A549 (cell line): ENCODE measurements around the gene HOGA1.

Experiments used
- BHLHE40 ChIP-seq: IDR thresholded peaks from 2 replicates; pipeline ENCODE4 v1.6.1; 2012; ENCODE audit warnings: low read depth, low read length, inconsistent platforms
- CEBPB ChIP-seq, 2 experiments: fragments of >200 bp in 1 of 2; sonication (Bioruptor Twin) in 1 of 2; formaldehyde crosslinking in 1 of 2; IDR thresholded peaks; 2 replicates each; pipeline ENCODE4 v1.6.1; 2012 to 2016
- CTCF ChIP-seq: fragments of >200 bp; sonication (Bioruptor Twin); formaldehyde crosslinking; IDR thresholded peaks from 3 replicates; pipeline ENCODE4 v1.5.1; 2016
- EP300 ChIP-seq, 2 experiments: fragments of >200 bp; sonication (Bioruptor Twin); formaldehyde crosslinking; IDR thresholded peaks; 2 replicates in 1 of 2; 3 replicates in 1 of 2; pipeline ENCODE4 v1.6.1; 2016 to 2017
- FOSL2 ChIP-seq, 2 experiments: fragments of 450-650 bp in 1 of 2; fragments of >200 bp in 1 of 2; sonication (Bioruptor Twin) in 1 of 2; formaldehyde crosslinking; IDR thresholded peaks; 2 replicates each; pipeline versions ENCODE4 v1.5.0 to v1.6.1; 2016 to 2020; ENCODE audit warnings: mild to moderate bottlenecking in 1 of 2, moderate library complexity in 1 of 2
- HDAC2 ChIP-seq: fragments of 200-600 bp; sonication (generic); IDR thresholded peaks from 2 replicates; pipeline ENCODE4 v1.6.1; 2016
- HOXA7 ChIP-seq: fragments of 250-450 bp; sonication (Bioruptor Pico); IDR thresholded peaks from 2 replicates; pipeline ENCODE4 v1.5.0; 2020; ENCODE audit warnings: mild to moderate bottlenecking, moderate library complexity
- MAFK ChIP-seq: fragments of 450-650 bp; IDR thresholded peaks from 2 replicates; pipeline ENCODE4 v1.6.1; 2014; ENCODE audit not compliant: partially characterized antibody
- MAX ChIP-seq: IDR thresholded peaks from 2 replicates; pipeline ENCODE4 v1.6.1; 2012
- MYC ChIP-seq: IDR thresholded peaks from 2 replicates; pipeline ENCODE4 v1.6.1; 2012; ENCODE audit warnings: mild to moderate bottlenecking, inconsistent platforms, low read length, improper control_type of control experiment, borderline replicate concordance
- NFE2L2 ChIP-seq: fragments of 150-350 bp; conservative IDR thresholded peaks from 2 replicates; pipeline ENCODE4 v1.6.1; 2014; ENCODE audit warnings: low read length
- TP53 ChIP-seq: fragments of 250-450 bp; sonication (Bioruptor Pico); IDR thresholded peaks from 2 replicates; pipeline ENCODE4 v1.5.0; 2021; ENCODE audit warnings: mild to moderate bottlenecking, moderate library complexity
- ZC3H11A ChIP-seq: fragments of 450-650 bp; IDR thresholded peaks from 2 replicates; pipeline ENCODE4 v1.6.1; 2014; ENCODE audit warnings: antibody characterized with exemption, mild to moderate bottlenecking

- TF ChIP-seq CTCF (no peak), BHLHE40 (no peak), HDAC2 (no peak), HOXA7 (CRISPR knock-in tag) (no peak), FOSL2 (IDR thresholded peaks at IDR 0.05) (no peak), FOSL2 (CRISPR knock-in tag; IDR thresholded peaks at IDR 0.05) (no peak), TP53 (CRISPR knock-in tag) (no peak), MAX (no peak), EP300 (IDR thresholded peaks at IDR 0.05) (no peak), MYC (no peak), ZC3H11A (no peak), MAFK (no peak), CEBPB (IDR thresholded peaks at IDR 0.05) (peak; percentile 70 to 86; a peak in 3 of 4 replicates), NFE2L2 (no peak)
Observed at GRCh38 chr10:97647556-97647955, 63.4 kb downstream of the HOGA1 start.
